ENCODE data around the gene MED13L. TPM values are rescaled to one million over a fixed set of nuclear protein-coding genes. Genes with fewer than 3 reads are reported as not detected.
A peak's percentile ranks its signal among the peaks of the same experiment; 100 is the strongest.
"Not testable (repeated sequence)": the region's sequence is repeated elsewhere in the genome, so short reads cannot be mapped to it uniquely, and the experiment has no call there.

The MED13L gene
- total and polyA plus RNA-seq, 12 donors: 9.4 to 76.5 (median 64.2) TPM

- no peaks in the 10 kb centered on the region for H3K9me3 ChIP-seq
- H3K36me3 ChIP-seq: no peaks in the 10 kb centered on the region
- H3K27ac ChIP-seq: no peak overlapping the region
- 92 to 96% methylated on average over 3 of the region's 3 CpGs for WGBS, 2 donors
- TF ChIP-seq, protein P1, sequence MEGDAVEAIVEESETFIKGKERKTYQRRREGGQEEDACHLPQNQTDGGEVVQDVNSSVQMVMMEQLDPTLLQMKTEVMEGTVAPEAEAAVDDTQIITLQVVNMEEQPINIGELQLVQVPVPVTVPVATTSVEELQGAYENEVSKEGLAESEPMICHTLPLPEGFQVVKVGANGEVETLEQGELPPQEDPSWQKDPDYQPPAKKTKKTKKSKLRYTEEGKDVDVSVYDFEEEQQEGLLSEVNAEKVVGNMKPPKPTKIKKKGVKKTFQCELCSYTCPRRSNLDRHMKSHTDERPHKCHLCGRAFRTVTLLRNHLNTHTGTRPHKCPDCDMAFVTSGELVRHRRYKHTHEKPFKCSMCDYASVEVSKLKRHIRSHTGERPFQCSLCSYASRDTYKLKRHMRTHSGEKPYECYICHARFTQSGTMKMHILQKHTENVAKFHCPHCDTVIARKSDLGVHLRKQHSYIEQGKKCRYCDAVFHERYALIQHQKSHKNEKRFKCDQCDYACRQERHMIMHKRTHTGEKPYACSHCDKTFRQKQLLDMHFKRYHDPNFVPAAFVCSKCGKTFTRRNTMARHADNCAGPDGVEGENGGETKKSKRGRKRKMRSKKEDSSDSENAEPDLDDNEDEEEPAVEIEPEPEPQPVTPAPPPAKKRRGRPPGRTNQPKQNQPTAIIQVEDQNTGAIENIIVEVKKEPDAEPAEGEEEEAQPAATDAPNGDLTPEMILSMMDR (IDR thresholded peaks at IDR 0.05): no peak
- DNase-seq: no peak
- no peaks in the 10 kb centered on the region for H3K27me3 ChIP-seq
- peaks cover 0 to 14% (median 0%) of the 10 kb centered on the region in 9 donors for H3K4me1 ChIP-seq
- intact Hi-C loops (cut with DNase I): loop anchor here in 1 of 10 donors (10.0 kb wide), 1 partner anchor 66 kb away; no protein-coding TSS in a partner anchor
- no peak for ATAC-seq
- no peak overlapping the region for H3K4me3 ChIP-seq
These were observed 11.2 kb upstream of the MED13L start for GRCh38 chr12:116288735-116289134.

- no peaks in the 10 kb centered on the region for H3K9me3 ChIP-seq
- no peaks in the 10 kb centered on the region for H3K36me3 ChIP-seq
- no peaks in the 10 kb centered on the region for H3K27me3 ChIP-seq
- H3K4me1 ChIP-seq: peaks cover 0 to 22% (median 0%) of the 10 kb centered on the region in 9 donors
- TF ChIP-seq, protein P1 (IDR thresholded peaks at IDR 0.05): no peak
- WGBS, 2 donors: 94% methylated on average over 3 of the region's 3 CpGs
- intact Hi-C loops (cut with DNase I): loop anchor here in 1 of 10 donors (10.0 kb wide), 1 partner anchor 67 kb away; no protein-coding TSS in a partner anchor
- ATAC-seq (no peak), DNase-seq (no peak)
- H3K4me3 ChIP-seq: no peak overlapping the region
- H3K27ac ChIP-seq: no peak overlapping the region
These were observed 10.4 kb upstream of the MED13L start for GRCh38 chr12:116287842-116288301.

DNA sequence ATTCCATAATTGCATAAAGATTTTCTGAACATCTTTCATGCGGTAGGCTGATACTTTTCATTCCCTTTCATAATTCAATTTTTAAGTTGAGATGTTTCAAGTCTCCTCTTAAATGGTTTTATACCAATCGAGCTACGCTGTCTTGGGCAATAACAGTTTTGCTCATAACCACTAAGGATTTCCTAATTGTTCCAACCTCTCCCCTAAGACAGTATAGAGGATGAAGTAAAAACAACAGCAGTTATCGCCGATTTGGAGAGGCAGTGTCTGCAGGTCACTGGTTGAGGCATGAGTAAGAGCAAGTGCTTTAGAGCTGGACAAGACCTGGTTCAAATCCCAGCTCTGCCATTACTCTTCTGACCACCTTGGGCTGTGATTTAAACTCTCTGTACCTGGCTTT, 6.9 kb upstream of the MED13L start:
- no peak overlapping the region for H3K4me3 ChIP-seq
- intact Hi-C loops (cut with DNase I): loop anchor here in 2 of 10 donors (5.0 to 10.0 kb wide), 2 partner anchors 70 to 308 kb away; no protein-coding TSS in a partner anchor
- WGBS, 2 donors: 87 to 90% methylated on average over 5 of the region's 5 CpGs
- ATAC-seq (peak in 1 of 8 donors; percentile 27), DNase-seq (no peak)
- H3K27ac ChIP-seq: no peak overlapping the region
- H3K36me3 ChIP-seq: no peaks in the 10 kb centered on the region
- TF ChIP-seq, protein P1 (IDR thresholded peaks at IDR 0.05): no peak
- H3K4me1 ChIP-seq: peaks cover 0 to 43% (median 0%) of the 10 kb centered on the region in 9 donors
- no peaks in the 10 kb centered on the region for H3K27me3 ChIP-seq
- no peaks in the 10 kb centered on the region for H3K9me3 ChIP-seq

DNA sequence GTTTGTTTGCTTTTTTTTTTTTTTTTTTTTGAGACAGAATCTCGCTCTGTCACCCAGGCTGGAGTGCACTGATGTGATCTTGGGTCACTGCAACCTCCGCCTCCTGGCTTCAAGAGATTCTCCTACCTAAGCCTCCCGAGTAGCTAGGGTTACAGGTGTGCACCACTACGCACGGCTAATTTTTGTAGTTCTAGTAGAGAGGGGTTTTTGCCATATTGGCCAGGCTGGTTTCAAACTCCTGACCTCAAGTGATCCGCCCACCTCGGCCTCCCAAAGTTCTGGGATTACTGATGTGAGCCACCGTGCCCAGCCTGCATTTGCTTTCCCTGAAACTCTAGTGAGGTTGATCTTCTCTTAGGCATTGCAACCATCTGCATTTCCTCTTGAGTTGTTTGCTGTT, 6.4 kb upstream of the MED13L start:
- H3K4me3 ChIP-seq, ATAC-seq, H3K27me3 ChIP-seq, H3K36me3 ChIP-seq, DNase-seq, H3K9me3 ChIP-seq, H3K27ac ChIP-seq: not testable (repeated sequence)
- intact Hi-C loops (cut with DNase I): loop anchor here in 2 of 10 donors (5.0 to 10.0 kb wide), 2 partner anchors 71 to 308 kb away; no protein-coding TSS in a partner anchor
- 91 to 94% methylated on average over 8 of the region's 8 CpGs for WGBS, 2 donors
- H3K4me1 ChIP-seq: peaks cover 0 to 43% (median 0%) of the 10 kb centered on the region in 9 donors

Measured in heart right ventricle (tissue), 16 donors.